Vagina (tissue), 2 donors: ENCODE data around the gene WNT9A.

Source experiments
- POLR2A ChIP-seq, 2 donors: fragments of 450-650 bp; IDR thresholded peaks; one replicate each; pipeline ENCODE4 v1.6.1; 2017; ENCODE audit warnings: antibody characterized with exemption in 2 of 2, mild to moderate bottlenecking in 2 of 2, moderate library complexity in 2 of 2
- TF ChIP-seq, protein P1 (sequence below), 3 experiments: fragments of 450-650 bp in 2 of 3; fragments of 200-600 bp in 1 of 3; sonication (generic) in 1 of 3; IDR thresholded peaks; one replicate each; pipeline ENCODE4 v1.5.1; 2017 to 2019; ENCODE audit warnings: antibody characterized with exemption in 3 of 3, mild to moderate bottlenecking in 2 of 3, moderate library complexity in 2 of 3

DNA sequence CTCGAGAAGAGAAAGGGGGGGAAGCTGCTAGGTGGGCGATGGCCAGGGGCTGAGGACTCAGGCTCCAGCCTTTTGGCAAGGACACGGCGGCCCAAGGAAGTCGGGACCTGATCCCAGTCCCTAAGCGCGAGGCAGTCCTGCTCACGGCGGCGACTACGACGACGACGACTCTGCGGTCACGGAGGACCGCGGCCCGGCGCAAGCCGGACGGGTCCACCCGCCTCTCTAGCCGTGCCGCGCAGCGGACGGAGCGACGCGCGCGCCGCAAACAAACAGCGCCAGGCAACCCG lies 401 bp downstream of the WNT9A start:
- TF ChIP-seq POLR2A (IDR thresholded peaks at IDR 0.05), result no peak
- TF ChIP-seq, protein P1, sequence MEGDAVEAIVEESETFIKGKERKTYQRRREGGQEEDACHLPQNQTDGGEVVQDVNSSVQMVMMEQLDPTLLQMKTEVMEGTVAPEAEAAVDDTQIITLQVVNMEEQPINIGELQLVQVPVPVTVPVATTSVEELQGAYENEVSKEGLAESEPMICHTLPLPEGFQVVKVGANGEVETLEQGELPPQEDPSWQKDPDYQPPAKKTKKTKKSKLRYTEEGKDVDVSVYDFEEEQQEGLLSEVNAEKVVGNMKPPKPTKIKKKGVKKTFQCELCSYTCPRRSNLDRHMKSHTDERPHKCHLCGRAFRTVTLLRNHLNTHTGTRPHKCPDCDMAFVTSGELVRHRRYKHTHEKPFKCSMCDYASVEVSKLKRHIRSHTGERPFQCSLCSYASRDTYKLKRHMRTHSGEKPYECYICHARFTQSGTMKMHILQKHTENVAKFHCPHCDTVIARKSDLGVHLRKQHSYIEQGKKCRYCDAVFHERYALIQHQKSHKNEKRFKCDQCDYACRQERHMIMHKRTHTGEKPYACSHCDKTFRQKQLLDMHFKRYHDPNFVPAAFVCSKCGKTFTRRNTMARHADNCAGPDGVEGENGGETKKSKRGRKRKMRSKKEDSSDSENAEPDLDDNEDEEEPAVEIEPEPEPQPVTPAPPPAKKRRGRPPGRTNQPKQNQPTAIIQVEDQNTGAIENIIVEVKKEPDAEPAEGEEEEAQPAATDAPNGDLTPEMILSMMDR (IDR thresholded peaks at IDR 0.05), result no peak
